GM12864 (cell line): ENCODE data around the gene BMPER.

Source experiments
- DNase-seq: peaks from one replicate; pipeline ENCODE4 v3.0.0-alpha.2; 2011; ENCODE audit warnings: low read depth
- H3K4me3 ChIP-seq: 2 replicates; pipeline ENCODE4 v1.5.1; 2011; ENCODE audit warnings: mild to moderate bottlenecking, low read depth, low read length, control low read depth
- CTCF ChIP-seq: IDR thresholded peaks from 2 replicates; pipeline ENCODE4 v1.5.1; 2011; ENCODE audit warnings: low read depth, mild to moderate bottlenecking, moderate library complexity, low read length, control low read depth, inconsistent platforms; ENCODE audit errors: missing control alignments

Gene BMPER

GRCh38 chr7:33986951-33987947, 81.9 kb downstream of the BMPER start:
- H3K4me3 ChIP-seq, result no peak overlapping the region
- DNase-seq, result no peak
- no peak for TF ChIP-seq CTCF

GRCh38 chr7:33996899-33997298, 91.6 kb downstream of the BMPER start:
- no peak overlapping the region for H3K4me3 ChIP-seq
- TF ChIP-seq CTCF, result no peak
- DNase-seq, result no peak

GRCh38 chr7:33998476-33998875, 93.1 kb downstream of the BMPER start:
- no peak for TF ChIP-seq CTCF
- no peak overlapping the region for H3K4me3 ChIP-seq
- DNase-seq, result no peak

GRCh38 chr7:34011017-34011695, 105.8 kb downstream of the BMPER start:
- DNase-seq, result no peak
- no peak for TF ChIP-seq CTCF
- H3K4me3 ChIP-seq, result no peak overlapping the region

GRCh38 chr7:34011696-34012095, 106.4 kb downstream of the BMPER start:
- H3K4me3 ChIP-seq, result no peak overlapping the region
- no peak for TF ChIP-seq CTCF
- no peak for DNase-seq

GRCh38 chr7:34013421-34013820, 108.1 kb downstream of the BMPER start:
- no peak for DNase-seq
- no peak for TF ChIP-seq CTCF
- no peak overlapping the region for H3K4me3 ChIP-seq

GRCh38 chr7:34015651-34016050, 110.3 kb downstream of the BMPER start:
- TF ChIP-seq CTCF, result no peak
- no peak for DNase-seq
- no peak overlapping the region for H3K4me3 ChIP-seq
